ENCODE data around the gene KCNQ1.

Gene KCNQ1

GRCh38 chr11:2426826-2427521 is 17.8 kb upstream of the KCNQ1 start:
- Histone ChIP-seq H3K9ac (ENCODE audit: low read length) (no peak overlapping the region), H3K4me2 (ENCODE audit: low read depth, low read length, poor library complexity, severe bottlenecking) (no peak overlapping the region), H4K20me1 (ENCODE audit: low read depth, low read length) (no peaks in the 10 kb centered on the region), H3F3A (ENCODE audit: insufficient read depth) (no peaks in the 10 kb centered on the region), H3K36me3 (ENCODE audit: low read length) (no peaks in the 10 kb centered on the region), H3K9me3 (ENCODE audit: insufficient read depth, low read length) (no peaks in the 10 kb centered on the region), H3K27ac (ENCODE audit: low read depth, low read length) (no peak overlapping the region), H3K27me3 (ENCODE audit: low read length) (no peaks in the 10 kb centered on the region), H3K4me3 (ENCODE audit: insufficient read depth, low read length, poor library complexity, severe bottlenecking) (no peak overlapping the region), H2AFZ (ENCODE audit: low read depth, low read length, severe bottlenecking) (no peak overlapping the region), H3K79me2 (ENCODE audit: insufficient read depth, low read length) (no peaks in the 10 kb centered on the region), H3K9me2 (replicated peaks; ENCODE audit: insufficient read depth, low read length) (no peaks in the 10 kb centered on the region)
- TF ChIP-seq EZH2phosphoT487 (conservative IDR thresholded peaks at IDR 0.05; ENCODE audit: low read length) (no peak), CTCF (IDR thresholded peaks at IDR 0.05; ENCODE audit: insufficient read depth, low read length, poor library complexity, severe bottlenecking) (no peak)

- no peaks in the 10 kb centered on the region for H3F3A ChIP-seq (ENCODE audit: insufficient read depth)
- TF ChIP-seq EZH2phosphoT487 (conservative IDR thresholded peaks at IDR 0.05; ENCODE audit: low read length): no peak
- no peak overlapping the region for H3K4me2 ChIP-seq (ENCODE audit: low read depth, low read length, poor library complexity, severe bottlenecking)
- H2AFZ ChIP-seq (ENCODE audit: low read depth, low read length, severe bottlenecking): no peak overlapping the region
- no peaks in the 10 kb centered on the region for H4K20me1 ChIP-seq (ENCODE audit: low read depth, low read length)
- no peaks in the 10 kb centered on the region for H3K79me2 ChIP-seq (ENCODE audit: insufficient read depth, low read length)
- H3K9ac ChIP-seq (ENCODE audit: low read length): no peak overlapping the region
- no peaks in the 10 kb centered on the region for H3K27me3 ChIP-seq (ENCODE audit: low read length)
- H3K4me3 ChIP-seq (ENCODE audit: insufficient read depth, low read length, poor library complexity, severe bottlenecking): no peak overlapping the region
- H3K9me3 ChIP-seq (ENCODE audit: insufficient read depth, low read length): no peaks in the 10 kb centered on the region
- no peak overlapping the region for H3K27ac ChIP-seq (ENCODE audit: low read depth, low read length)
- H3K36me3 ChIP-seq (ENCODE audit: low read length): no peaks in the 10 kb centered on the region
- H3K9me2 ChIP-seq (replicated peaks; ENCODE audit: insufficient read depth, low read length): no peaks in the 10 kb centered on the region
Measured at GRCh38 chr11:2427721-2428321, 17.0 kb upstream of the KCNQ1 start.

GRCh38 chr11:2428322-2428795 is 16.4 kb upstream of the KCNQ1 start:
- H3K4me3 ChIP-seq (ENCODE audit: insufficient read depth, low read length, poor library complexity, severe bottlenecking): no peak overlapping the region
- no peaks in the 10 kb centered on the region for H3K9me3 ChIP-seq (ENCODE audit: insufficient read depth, low read length)
- no peaks in the 10 kb centered on the region for H3K27me3 ChIP-seq (ENCODE audit: low read length)
- no peaks in the 10 kb centered on the region for H4K20me1 ChIP-seq (ENCODE audit: low read depth, low read length)
- no peak overlapping the region for H3K27ac ChIP-seq (ENCODE audit: low read depth, low read length)
- TF ChIP-seq CTCF (IDR thresholded peaks at IDR 0.05; ENCODE audit: insufficient read depth, low read length, poor library complexity, severe bottlenecking): peak; percentile 98
- TF ChIP-seq EZH2phosphoT487 (conservative IDR thresholded peaks at IDR 0.05; ENCODE audit: low read length): no peak
- H3K9me2 ChIP-seq (replicated peaks; ENCODE audit: insufficient read depth, low read length): no peaks in the 10 kb centered on the region
- H3K36me3 ChIP-seq (ENCODE audit: low read length): no peaks in the 10 kb centered on the region
- no peak overlapping the region for H3K9ac ChIP-seq (ENCODE audit: low read length)
- H3K4me2 ChIP-seq (ENCODE audit: low read depth, low read length, poor library complexity, severe bottlenecking): no peak overlapping the region
- no peaks in the 10 kb centered on the region for H3F3A ChIP-seq (ENCODE audit: insufficient read depth)
- H2AFZ ChIP-seq (ENCODE audit: low read depth, low read length, severe bottlenecking): no peak overlapping the region
- H3K79me2 ChIP-seq (ENCODE audit: insufficient read depth, low read length): no peaks in the 10 kb centered on the region

GRCh38 chr11:2431395-2431794 is 13.4 kb upstream of the KCNQ1 start:
- Histone ChIP-seq H3K4me2 (ENCODE audit: low read depth, low read length, poor library complexity, severe bottlenecking) (no peak overlapping the region), H3K4me3 (ENCODE audit: insufficient read depth, low read length, poor library complexity, severe bottlenecking) (no peak overlapping the region)

More at GRCh38 chr11:2431395-2431794, 13.4 kb upstream of the KCNQ1 start:
- Histone ChIP-seq H3K9me3 (ENCODE audit: insufficient read depth, low read length) (no peaks in the 10 kb centered on the region), H3K9me2 (replicated peaks; ENCODE audit: insufficient read depth, low read length) (no peaks in the 10 kb centered on the region), H3K27me3 (ENCODE audit: low read length) (no peaks in the 10 kb centered on the region), H3K79me2 (ENCODE audit: insufficient read depth, low read length) (no peaks in the 10 kb centered on the region), H3K36me3 (ENCODE audit: low read length) (no peaks in the 10 kb centered on the region), H3F3A (ENCODE audit: insufficient read depth) (no peaks in the 10 kb centered on the region), H3K27ac (ENCODE audit: low read depth, low read length) (no peak overlapping the region), H3K9ac (ENCODE audit: low read length) (no peak overlapping the region), H4K20me1 (ENCODE audit: low read depth, low read length) (no peaks in the 10 kb centered on the region), H2AFZ (ENCODE audit: low read depth, low read length, severe bottlenecking) (no peak overlapping the region)
- TF ChIP-seq CTCF (IDR thresholded peaks at IDR 0.05; ENCODE audit: insufficient read depth, low read length, poor library complexity, severe bottlenecking) (no peak), EZH2phosphoT487 (conservative IDR thresholded peaks at IDR 0.05; ENCODE audit: low read length) (no peak)
